ENCODE results near the gene CHRNA1.

CHRNA1 gene

DNA sequence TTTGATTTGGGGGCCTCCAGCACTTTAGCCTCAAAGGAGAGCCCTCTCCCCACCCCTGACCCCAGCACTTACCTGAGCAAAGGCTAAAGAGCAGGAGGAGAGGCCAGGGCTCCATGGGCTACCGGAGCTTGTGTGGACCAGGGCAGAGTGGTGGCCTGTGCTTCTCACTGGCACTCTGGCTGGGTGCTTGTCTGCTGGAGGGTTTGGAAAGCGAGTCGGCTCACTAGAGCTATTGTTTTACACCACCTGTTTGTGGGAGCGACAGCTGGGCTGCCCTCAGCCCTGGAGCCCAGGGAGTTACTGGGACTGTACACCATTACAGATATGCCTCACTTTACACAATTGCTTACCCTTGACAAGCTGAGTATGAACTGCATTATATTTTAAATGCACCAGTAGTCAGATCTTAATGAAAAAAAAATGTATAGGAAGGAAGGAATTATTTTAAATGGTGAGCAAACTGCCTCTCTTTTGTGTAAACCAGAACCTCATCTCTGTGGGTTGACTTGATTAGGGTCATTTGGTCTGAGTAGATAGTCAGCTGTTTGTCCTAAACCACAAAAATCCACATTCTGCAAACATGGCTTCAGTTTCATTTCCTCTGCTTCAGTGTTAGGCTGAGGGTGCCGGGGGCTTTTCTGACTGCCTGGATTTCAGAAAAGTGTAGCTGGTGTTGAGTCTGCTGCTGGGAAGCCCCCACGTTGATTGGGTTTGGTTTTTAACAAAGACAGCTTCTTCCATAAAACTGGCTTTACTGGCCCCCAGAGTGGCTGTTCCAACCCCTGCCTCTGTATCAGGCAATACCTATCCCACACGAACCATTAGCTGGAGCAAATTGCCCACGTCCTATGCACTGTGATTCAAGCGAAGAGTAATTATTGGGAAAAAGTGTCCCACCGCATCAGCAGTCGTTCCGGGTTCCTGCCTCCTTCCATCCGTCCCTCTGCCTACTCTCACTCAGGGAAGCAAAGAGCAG lies at the start of gene CHRNA1:
TSS of gene CHRNA1 (minus strand) at position 193 of the 976 bp plus-strand sequence. CDS start at position 115, 78 bp downstream.
- no peak for DNase-seq

DNA sequence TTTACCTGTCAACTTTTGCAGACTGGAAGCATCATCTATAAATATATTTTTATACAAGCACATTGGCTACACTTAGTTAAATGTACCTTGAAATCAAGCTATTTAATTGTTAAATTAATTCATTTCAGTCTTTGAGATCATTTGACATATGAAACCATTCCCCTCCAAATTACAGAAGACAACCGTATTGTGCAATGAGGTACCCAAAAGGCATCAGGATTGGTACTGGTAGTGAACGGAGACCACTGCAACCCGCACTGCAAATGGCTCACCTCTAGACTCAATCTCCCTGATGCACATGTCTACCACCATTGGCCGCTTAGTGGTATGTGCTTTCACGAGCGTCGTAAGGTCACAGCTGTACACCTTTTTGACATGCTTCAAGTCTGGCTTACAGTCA lies 47.8 kb upstream of the CHRNA1 start:
- no peak for DNase-seq

DNA sequence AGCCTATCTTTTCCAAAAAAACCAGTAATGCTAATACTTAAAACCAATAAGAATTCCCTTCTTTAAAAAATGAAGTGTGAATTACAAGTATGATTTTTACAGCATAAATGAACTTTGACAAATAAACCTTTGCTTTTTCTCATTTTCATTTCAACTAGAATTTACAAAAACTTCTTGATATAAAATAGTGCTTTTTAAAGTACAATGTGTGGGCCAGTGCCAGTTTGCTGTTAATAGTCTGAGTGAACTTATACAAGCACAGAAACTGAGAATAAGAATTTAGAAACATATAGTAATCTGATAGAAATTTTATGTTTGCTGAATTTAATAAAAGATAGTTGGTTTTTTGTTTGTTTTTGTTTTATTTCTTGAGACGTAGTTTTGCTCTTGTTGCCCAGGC lies 43.7 kb upstream of the CHRNA1 start:
- DNase-seq: no peak

DNA sequence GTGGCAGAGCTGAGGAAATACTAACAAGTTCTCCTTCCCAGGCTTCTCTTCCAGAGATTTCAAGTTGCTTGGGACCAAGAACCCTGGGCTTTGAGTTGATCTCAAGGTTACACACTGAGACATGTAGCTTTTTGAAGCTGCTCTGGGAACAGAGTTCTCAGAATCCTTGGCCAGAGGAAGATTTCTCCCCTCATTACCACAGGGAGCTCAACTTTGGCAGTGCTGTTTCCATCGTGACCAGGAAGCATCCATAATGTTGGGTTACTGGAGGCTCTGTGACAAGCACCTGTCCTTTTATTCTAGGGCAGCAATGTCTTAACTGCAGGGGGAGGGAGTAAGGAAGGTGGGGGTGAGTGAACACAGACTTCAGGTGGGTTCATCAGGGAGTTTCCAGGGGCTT lies 41.5 kb upstream of the CHRNA1 start:
- no peak for DNase-seq

- no peak for DNase-seq
Observed at GRCh38 chr2:174802459-174802858, 38.2 kb upstream of the CHRNA1 start.

GRCh38 chr2:174800436-174801205 lies 36.3 kb upstream of the CHRNA1 start:
- no peak for DNase-seq

- DNase-seq: no peak
Observed at GRCh38 chr2:174798801-174799200, 34.5 kb upstream of the CHRNA1 start.

- DNase-seq: no peak
Observed at GRCh38 chr2:174797781-174798276, 33.6 kb upstream of the CHRNA1 start.

DNA sequence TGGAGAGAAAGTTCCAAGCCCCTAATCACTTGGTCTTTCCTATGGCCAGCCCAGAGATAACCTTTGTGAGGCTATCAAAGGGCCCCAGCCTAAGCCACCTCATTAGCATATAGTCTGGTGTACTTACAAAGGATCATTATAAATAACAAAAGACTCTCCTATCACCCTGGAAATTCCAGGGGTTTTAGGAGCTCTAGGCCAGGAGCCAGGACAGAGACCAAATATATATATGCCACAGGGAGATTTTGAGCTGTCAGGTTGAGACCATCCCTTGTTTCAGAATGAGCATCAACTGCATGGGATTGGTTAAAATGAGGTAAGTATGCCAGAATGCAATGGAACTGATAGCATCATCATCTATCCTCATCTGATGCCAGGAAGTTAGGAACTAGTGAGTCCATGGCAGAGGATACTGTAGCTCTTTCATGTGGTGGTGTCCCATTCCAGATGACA lies 32.1 kb upstream of the CHRNA1 start:
- DNase-seq: no peak

DNA sequence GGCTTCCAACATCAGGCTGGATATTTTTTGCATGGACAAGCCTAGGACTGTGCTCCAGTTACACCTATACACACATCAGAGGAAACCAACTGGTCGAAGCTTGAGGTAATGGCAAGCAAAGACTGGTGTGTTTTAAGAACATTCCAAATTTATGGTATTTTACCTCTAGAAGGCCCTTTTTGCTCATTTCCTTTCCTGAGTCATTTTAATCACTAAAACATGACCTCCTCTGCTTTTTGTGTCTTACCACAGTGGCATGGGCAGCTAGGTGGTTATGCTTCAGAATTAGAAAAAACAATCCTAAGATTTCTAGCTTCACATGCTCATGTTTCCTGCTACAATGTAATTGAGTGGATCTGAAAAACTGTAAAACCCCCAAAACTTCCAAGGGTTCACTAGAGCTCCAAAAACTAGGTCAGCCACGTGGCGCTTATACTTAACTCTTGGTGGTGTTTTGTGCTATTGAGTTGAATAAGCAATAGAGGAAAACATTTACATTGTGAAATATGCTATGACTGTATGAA lies 30.6 kb upstream of the CHRNA1 start:
- no peak for DNase-seq

GRCh38 chr2:174792309-174793025 lies 28.2 kb upstream of the CHRNA1 start:
- DNase-seq: no peak

DNA sequence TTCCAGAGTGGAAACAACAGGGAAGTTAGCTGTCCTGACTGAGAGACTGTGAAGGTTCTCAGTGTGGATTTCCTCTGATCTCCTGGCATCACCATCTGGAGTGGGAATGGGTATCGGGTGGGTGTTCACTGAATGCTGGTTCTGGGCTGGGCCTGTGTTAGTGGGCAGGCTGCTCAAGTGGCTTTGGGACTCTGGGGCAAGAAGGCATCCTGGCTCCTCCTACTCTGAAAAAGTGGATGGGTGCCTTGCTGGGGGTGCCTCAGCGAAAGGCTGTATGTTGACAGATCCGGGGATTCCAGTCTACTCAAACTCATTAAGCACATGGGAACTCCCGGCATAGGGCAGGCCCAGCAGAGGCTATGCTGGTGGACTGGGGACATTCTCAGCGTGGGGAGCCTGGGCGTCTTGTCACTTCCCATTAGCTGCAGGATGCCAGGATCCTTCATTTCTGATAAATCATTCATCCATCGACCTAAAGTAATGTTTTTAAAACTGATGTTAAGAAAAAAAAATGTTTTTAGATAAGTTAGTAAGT lies 27.5 kb upstream of the CHRNA1 start:
- no peak for DNase-seq

GRCh38 chr2:174791020-174791419 lies 26.7 kb upstream of the CHRNA1 start:
- DNase-seq: no peak

DNA sequence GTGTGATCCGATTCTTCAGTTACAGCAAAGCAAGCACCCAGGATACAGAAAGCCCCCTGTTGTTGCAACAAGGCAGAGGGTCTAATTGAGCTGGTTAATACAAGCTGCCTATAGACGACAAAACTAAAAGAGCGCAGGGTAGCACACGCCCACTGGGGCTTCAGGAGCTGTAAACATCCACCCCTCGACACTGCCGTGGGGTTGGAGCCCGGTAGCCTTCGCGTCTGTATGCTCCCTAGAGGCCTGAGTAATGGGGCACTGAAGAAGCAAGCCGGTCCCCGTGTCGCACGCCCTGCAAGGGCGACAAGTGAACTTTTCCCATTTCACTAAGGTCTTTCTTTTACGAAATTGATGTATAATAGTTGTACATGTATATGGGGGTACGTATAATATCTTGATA lies 24.7 kb upstream of the CHRNA1 start:
- DNase-seq: no peak

GRCh38 chr2:174788291-174788929 lies 24.1 kb upstream of the CHRNA1 start:
- DNase-seq: no peak

DNA sequence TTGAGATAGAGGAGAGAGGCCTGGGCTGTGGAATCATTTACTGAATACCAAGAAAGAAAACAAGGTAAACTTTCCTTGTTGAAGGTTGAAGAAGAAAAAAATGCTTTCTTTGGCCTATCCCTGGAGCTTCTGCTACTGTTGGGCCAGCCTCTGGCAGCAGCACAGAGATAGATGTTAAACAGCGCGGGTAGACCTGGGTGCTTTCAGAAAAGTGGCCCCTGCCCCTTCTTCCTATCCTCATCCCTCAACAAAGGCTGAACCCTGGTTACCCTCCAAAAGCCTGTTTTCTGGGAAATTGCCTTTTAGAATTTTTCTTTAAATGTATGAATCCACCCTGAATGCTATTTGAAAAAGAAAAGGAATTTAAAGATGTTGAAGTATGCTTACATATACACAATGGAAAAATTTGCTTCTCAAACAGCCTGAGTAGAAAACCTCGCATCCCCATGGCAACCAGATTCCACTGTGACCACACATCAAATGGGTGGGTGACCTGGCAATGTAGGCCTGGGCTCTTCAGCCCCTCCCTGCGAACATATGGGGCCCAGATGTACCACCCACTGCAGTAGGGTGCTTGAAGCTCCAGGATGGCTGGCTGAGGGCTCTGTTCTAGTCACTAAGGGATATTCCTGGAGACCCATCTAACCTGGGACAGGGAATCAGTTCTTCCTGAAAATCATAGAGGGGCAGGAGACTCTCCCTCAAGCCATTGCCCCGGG lies 23.4 kb upstream of the CHRNA1 start:
- DNase-seq: no peak

GRCh38 chr2:174786066-174786725 lies 21.9 kb upstream of the CHRNA1 start:
- no peak for DNase-seq

DNA sequence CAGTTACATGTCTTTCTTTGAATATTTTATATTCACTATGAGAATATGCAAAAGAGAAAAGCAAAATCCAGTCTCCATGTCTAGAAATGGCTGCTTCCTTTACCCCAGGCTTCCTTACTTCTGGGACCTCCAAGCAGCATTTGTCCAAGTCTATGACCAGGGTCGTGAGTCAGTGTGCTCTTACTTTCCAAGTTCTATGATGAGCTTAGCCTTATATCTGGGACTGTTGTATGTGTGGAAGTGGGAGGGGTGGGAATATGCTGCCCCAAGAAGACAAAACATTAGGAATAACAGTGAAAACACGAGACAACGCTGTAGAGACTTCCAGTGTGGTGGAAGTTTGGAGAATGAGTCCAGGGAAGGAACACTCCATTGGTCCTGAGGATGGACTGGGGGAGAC lies 21.2 kb upstream of the CHRNA1 start:
- no peak for DNase-seq

DNA sequence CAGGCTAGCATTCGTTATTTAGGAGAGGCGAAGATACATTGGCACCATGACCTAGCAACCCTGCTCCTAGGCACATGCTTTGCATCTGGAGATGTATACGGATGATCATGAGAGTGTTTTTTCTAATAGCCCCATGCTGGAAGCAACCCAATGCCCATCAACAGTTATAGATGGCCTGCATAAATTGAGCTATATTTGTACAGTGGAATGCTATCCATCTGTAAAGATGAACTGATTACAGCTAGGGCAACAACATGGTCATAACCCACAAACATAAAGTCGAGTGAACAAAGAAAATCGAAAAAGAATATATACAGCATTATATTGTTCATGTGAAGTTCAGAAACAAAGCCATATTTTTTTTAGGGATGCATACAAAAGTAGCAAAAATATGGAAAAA lies 20.6 kb upstream of the CHRNA1 start:
- DNase-seq: no peak

DNA sequence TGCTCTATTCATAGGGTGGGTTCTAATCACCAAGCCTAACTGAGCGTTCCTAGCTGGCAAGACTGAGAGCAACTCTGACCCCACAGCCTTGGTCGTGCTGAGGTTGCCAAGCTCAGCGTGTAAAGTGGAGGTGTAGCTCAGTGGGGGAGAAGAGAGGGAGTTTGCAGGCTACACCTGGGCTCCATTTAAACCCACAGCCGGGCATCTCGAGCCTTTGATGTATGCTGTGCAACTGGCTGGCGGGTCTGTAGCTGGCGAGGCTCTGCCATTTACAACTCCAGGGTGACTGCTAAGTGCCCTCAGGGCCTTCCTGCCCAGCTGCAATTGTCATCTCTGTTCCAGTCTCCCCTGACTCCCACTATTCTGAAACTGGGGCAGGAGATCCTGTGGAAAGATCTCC lies 20.0 kb upstream of the CHRNA1 start:
- DNase-seq: no peak

DNA sequence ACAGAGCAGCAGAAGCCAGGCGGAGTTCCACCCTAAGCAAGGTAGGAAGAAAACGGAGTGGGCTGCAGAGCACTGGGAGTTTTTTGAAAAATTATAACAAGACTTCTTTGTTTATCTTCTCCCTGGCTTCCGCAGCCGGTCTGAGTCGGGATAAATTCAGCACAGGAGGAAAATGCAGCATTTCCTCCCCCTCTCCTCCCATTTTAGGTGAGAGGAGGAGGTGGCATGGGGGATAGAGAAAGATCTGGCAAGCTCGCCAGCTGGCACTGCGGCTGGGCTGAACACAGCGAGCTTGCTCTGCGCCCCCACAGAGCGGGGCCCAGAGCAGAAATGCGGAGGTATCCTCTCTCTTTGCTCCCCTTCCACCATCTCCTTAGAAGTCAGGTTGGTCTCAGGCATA lies 17.7 kb upstream of the CHRNA1 start:
- no peak for DNase-seq

Measured in GOT3 (cell line).